ENCODE measurements around the gene HTR3E. TPM values are rescaled to one million over a fixed set of nuclear protein-coding genes. Genes with fewer than 3 reads are reported as not detected.

Gene HTR3E
- total RNA-seq, 1 experiment from 2014 or later = not detected

DNA sequence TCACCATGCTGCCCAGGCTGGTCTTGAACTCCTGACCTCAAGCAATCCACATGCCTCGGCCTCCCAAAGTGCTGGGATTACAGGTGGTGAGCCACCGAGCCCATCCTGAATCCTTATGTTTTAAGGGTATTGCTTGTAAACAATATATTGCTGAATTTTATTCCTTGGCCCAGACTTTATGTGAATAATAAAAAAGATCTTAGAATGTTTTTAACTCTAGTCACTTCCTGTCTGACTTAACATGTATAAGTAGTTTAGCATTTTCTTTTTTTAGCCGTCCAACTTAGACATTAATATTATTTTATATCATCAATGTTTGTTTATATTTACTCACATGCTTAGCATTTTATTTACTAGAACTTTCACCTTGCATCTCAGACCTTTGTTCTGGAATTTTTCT, 29.1 kb downstream of the HTR3E start (continued):
- TF ChIP-seq, protein P1, sequence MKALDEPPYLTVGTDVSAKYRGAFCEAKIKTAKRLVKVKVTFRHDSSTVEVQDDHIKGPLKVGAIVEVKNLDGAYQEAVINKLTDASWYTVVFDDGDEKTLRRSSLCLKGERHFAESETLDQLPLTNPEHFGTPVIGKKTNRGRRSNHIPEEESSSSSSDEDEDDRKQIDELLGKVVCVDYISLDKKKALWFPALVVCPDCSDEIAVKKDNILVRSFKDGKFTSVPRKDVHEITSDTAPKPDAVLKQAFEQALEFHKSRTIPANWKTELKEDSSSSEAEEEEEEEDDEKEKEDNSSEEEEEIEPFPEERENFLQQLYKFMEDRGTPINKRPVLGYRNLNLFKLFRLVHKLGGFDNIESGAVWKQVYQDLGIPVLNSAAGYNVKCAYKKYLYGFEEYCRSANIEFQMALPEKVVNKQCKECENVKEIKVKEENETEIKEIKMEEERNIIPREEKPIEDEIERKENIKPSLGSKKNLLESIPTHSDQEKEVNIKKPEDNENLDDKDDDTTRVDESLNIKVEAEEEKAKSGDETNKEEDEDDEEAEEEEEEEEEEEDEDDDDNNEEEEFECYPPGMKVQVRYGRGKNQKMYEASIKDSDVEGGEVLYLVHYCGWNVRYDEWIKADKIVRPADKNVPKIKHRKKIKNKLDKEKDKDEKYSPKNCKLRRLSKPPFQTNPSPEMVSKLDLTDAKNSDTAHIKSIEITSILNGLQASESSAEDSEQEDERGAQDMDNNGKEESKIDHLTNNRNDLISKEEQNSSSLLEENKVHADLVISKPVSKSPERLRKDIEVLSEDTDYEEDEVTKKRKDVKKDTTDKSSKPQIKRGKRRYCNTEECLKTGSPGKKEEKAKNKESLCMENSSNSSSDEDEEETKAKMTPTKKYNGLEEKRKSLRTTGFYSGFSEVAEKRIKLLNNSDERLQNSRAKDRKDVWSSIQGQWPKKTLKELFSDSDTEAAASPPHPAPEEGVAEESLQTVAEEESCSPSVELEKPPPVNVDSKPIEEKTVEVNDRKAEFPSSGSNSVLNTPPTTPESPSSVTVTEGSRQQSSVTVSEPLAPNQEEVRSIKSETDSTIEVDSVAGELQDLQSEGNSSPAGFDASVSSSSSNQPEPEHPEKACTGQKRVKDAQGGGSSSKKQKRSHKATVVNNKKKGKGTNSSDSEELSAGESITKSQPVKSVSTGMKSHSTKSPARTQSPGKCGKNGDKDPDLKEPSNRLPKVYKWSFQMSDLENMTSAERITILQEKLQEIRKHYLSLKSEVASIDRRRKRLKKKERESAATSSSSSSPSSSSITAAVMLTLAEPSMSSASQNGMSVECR (CRISPR knock-in tag; IDR thresholded peaks at IDR 0.05; ENCODE audit: borderline replicate concordance) = no peak
- TF ChIP-seq OVOL2 (CRISPR knock-in tag; IDR thresholded peaks at IDR 0.05; ENCODE audit: borderline replicate concordance) (no peak), NR1H2 (CRISPR knock-in tag; IDR thresholded peaks at IDR 0.05) (no peak), IRF2 (CRISPR knock-in tag; IDR thresholded peaks at IDR 0.05; ENCODE audit: borderline replicate concordance, low read depth) (no peak), ETV6 (CRISPR knock-in tag; IDR thresholded peaks at IDR 0.05) (no peak), HMGXB4 (CRISPR knock-in tag; IDR thresholded peaks at IDR 0.05) (no peak), STAT6 (CRISPR knock-in tag; conservative IDR thresholded peaks at IDR 0.05; ENCODE audit: low read depth) (no peak), NFE2L1 (CRISPR knock-in tag; IDR thresholded peaks at IDR 0.05) (no peak), ATF3 (CRISPR knock-in tag; conservative IDR thresholded peaks at IDR 0.05) (no peak), TCF7 (CRISPR knock-in tag; IDR thresholded peaks at IDR 0.05; ENCODE audit: low read depth) (no peak), TP53 (CRISPR knock-in tag; IDR thresholded peaks at IDR 0.05) (no peak)
- TF ChIP-seq, protein P2, sequence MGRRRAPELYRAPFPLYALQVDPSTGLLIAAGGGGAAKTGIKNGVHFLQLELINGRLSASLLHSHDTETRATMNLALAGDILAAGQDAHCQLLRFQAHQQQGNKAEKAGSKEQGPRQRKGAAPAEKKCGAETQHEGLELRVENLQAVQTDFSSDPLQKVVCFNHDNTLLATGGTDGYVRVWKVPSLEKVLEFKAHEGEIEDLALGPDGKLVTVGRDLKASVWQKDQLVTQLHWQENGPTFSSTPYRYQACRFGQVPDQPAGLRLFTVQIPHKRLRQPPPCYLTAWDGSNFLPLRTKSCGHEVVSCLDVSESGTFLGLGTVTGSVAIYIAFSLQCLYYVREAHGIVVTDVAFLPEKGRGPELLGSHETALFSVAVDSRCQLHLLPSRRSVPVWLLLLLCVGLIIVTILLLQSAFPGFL (CRISPR knock-in tag; IDR thresholded peaks at IDR 0.05; ENCODE audit: borderline replicate concordance) = no peak
- TF ChIP-seq, protein P3, sequence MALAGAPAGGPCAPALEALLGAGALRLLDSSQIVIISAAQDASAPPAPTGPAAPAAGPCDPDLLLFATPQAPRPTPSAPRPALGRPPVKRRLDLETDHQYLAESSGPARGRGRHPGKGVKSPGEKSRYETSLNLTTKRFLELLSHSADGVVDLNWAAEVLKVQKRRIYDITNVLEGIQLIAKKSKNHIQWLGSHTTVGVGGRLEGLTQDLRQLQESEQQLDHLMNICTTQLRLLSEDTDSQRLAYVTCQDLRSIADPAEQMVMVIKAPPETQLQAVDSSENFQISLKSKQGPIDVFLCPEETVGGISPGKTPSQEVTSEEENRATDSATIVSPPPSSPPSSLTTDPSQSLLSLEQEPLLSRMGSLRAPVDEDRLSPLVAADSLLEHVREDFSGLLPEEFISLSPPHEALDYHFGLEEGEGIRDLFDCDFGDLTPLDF (CRISPR knock-in tag; IDR thresholded peaks at IDR 0.05) = no peak
- TF ChIP-seq, protein P4, sequence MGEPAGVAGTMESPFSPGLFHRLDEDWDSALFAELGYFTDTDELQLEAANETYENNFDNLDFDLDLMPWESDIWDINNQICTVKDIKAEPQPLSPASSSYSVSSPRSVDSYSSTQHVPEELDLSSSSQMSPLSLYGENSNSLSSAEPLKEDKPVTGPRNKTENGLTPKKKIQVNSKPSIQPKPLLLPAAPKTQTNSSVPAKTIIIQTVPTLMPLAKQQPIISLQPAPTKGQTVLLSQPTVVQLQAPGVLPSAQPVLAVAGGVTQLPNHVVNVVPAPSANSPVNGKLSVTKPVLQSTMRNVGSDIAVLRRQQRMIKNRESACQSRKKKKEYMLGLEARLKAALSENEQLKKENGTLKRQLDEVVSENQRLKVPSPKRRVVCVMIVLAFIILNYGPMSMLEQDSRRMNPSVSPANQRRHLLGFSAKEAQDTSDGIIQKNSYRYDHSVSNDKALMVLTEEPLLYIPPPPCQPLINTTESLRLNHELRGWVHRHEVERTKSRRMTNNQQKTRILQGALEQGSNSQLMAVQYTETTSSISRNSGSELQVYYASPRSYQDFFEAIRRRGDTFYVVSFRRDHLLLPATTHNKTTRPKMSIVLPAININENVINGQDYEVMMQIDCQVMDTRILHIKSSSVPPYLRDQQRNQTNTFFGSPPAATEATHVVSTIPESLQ (CRISPR knock-in tag; IDR thresholded peaks at IDR 0.05) = no peak
